ENCODE data around the gene SLC22A13.
"Not testable (repeated sequence)": the region's sequence is repeated elsewhere in the genome, so short reads cannot be mapped to it uniquely, and the experiment has no call there.

SLC22A13 gene

GRCh38 chr3:38242812-38243211 lies 22.8 kb upstream of the SLC22A13 start:
- not testable (repeated sequence) for H3K27me3 ChIP-seq (ENCODE audit: control insufficient read depth, insufficient read depth, low read length); H3K4me3 ChIP-seq (ENCODE audit: low read length); H3K36me3 ChIP-seq (ENCODE audit: control insufficient read depth, insufficient read depth, low read length); H3K9ac ChIP-seq (ENCODE audit: low read length); H3K4me1 ChIP-seq (ENCODE audit: control insufficient read depth, insufficient read depth, low read length); H3K9me3 ChIP-seq (ENCODE audit: control insufficient read depth, low read length)

- no peaks in the 10 kb centered on the region for H3K9me3 ChIP-seq (ENCODE audit: control insufficient read depth, low read length)
- H3K27me3 ChIP-seq (ENCODE audit: control insufficient read depth, insufficient read depth, low read length), result no peaks in the 10 kb centered on the region
- H3K36me3 ChIP-seq (ENCODE audit: control insufficient read depth, insufficient read depth, low read length), result no peaks in the 10 kb centered on the region
- H3K4me1 ChIP-seq (ENCODE audit: control insufficient read depth, insufficient read depth, low read length), result no peaks in the 10 kb centered on the region
- H3K9ac ChIP-seq (ENCODE audit: low read length), result no peak overlapping the region
- no peak overlapping the region for H3K4me3 ChIP-seq (ENCODE audit: low read length)
Measured at GRCh38 chr3:38245930-38246329, 19.7 kb upstream of the SLC22A13 start.

DNA sequence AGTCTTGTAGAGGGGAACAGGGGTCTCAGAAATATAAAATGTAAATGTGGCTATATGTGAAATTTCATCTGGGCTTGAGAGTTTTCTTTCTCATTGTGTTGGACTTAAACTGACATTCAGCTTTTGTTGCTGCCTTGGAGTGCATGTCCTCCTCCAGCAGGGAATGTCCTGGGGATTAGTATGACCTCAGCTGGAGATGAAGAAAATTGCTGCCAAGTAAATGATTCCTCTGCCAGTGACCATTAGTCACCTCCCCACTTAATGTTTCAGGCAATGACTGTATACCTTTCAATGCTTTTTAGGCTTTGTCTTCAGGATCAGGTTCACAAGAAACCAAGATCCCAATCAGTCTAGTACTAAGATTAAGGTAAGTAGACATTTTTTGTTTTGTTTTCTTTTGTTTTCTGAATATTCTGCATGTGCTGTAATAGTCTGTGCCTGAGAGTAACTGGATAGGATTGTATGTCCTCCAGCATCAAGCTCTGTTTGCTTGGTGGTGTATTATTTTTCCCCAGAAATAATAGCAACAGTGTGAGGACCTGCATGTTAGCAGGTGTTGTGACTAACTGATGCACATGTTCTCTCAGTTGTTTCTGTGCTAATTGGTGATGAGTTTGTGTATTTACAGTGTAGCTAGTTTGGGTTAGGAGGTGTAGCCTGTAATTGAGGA lies 18.1 kb upstream of the SLC22A13 start:
- H3K4me3 ChIP-seq (ENCODE audit: low read length), result no peak overlapping the region
- no peaks in the 10 kb centered on the region for H3K4me1 ChIP-seq (ENCODE audit: control insufficient read depth, insufficient read depth, low read length)
- H3K9ac ChIP-seq (ENCODE audit: low read length), result no peak overlapping the region
- H3K27me3 ChIP-seq (ENCODE audit: control insufficient read depth, insufficient read depth, low read length), result no peaks in the 10 kb centered on the region
- H3K9me3 ChIP-seq (ENCODE audit: control insufficient read depth, low read length), result no peaks in the 10 kb centered on the region
- H3K36me3 ChIP-seq (ENCODE audit: control insufficient read depth, insufficient read depth, low read length), result no peaks in the 10 kb centered on the region

DNA sequence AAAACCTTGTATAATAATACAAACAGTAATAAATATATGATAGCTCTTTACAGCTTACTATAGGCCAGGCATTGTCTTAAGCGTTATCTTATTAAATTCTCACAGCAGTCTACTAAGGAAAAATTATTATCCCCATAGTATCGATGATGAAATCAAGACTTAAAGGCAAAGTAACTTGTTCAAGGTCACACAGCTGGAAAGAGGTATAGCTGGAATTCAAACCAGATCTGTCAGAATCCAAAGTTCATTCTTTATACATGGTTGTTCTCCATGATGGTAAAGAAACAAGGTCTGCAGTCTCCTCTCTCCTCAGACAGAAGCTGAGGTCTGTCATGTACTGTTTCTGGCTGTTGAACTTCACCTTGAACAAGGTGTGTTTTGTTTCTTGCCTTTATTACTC lies 15.4 kb upstream of the SLC22A13 start:
- Histone ChIP-seq H3K9ac (ENCODE audit: low read length) (no peak overlapping the region), H3K27me3 (ENCODE audit: control insufficient read depth, insufficient read depth, low read length) (no peaks in the 10 kb centered on the region), H3K4me1 (ENCODE audit: control insufficient read depth, insufficient read depth, low read length) (no peaks in the 10 kb centered on the region), H3K9me3 (ENCODE audit: control insufficient read depth, low read length) (no peaks in the 10 kb centered on the region), H3K4me3 (ENCODE audit: low read length) (no peak overlapping the region), H3K36me3 (ENCODE audit: control insufficient read depth, insufficient read depth, low read length) (no peaks in the 10 kb centered on the region)

GRCh38 chr3:38251197-38251596 lies 14.4 kb upstream of the SLC22A13 start:
- H3K4me3 ChIP-seq (ENCODE audit: low read length), result no peak overlapping the region
- no peaks in the 10 kb centered on the region for H3K9me3 ChIP-seq (ENCODE audit: control insufficient read depth, low read length)
- H3K27me3 ChIP-seq (ENCODE audit: control insufficient read depth, insufficient read depth, low read length), result no peaks in the 10 kb centered on the region
- H3K4me1 ChIP-seq (ENCODE audit: control insufficient read depth, insufficient read depth, low read length), result no peaks in the 10 kb centered on the region
- H3K36me3 ChIP-seq (ENCODE audit: control insufficient read depth, insufficient read depth, low read length), result no peaks in the 10 kb centered on the region
- H3K9ac ChIP-seq (ENCODE audit: low read length), result no peak overlapping the region

DNA sequence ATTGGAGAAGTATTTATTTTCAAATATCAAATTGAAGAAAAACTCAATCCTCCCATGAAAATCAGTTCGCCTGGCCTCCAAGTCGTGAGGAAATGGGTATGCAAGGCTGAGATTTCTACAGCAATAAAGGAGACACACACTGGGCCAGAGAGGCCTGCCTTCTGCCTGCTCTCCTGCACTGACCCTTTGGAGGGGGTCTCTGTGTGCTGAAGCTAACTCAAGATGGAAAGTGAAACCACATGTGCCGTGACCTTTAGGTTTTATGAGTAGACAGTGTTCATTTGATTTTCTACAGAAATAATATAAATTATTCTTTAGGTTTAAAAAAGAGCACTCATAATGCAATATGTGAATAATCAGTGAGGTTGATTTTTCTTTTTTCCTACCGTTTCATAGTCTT lies 11.9 kb upstream of the SLC22A13 start:
- no peaks in the 10 kb centered on the region for H3K27me3 ChIP-seq (ENCODE audit: control insufficient read depth, insufficient read depth, low read length)
- peaks cover 5% of the 10 kb centered on the region for H3K4me1 ChIP-seq (ENCODE audit: control insufficient read depth, insufficient read depth, low read length)
- H3K4me3 ChIP-seq (ENCODE audit: low read length), result no peak overlapping the region
- no peak overlapping the region for H3K9ac ChIP-seq (ENCODE audit: low read length)
- H3K36me3 ChIP-seq (ENCODE audit: control insufficient read depth, insufficient read depth, low read length), result no peaks in the 10 kb centered on the region
- no peaks in the 10 kb centered on the region for H3K9me3 ChIP-seq (ENCODE audit: control insufficient read depth, low read length)

DNA sequence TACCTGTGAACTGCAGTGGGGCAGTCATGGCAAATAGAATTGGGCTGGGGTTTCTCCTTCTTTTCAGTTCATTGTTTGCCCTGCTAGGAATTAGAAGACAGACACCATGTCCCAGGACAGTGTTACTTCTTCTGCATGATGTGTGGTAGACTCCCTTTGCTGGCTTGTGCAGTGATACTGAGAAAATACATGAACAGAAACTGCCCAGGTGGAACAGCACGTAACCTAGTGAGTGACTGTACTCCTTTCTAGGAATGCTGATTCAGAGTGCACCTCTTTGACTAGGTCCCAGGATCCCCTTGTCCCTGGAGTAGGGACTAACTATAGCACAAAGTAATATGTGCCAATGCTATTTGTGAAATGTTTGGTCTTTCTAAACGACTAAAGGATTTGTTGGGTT lies 10.7 kb upstream of the SLC22A13 start:
- Histone ChIP-seq H3K36me3 (ENCODE audit: control insufficient read depth, insufficient read depth, low read length) (no peaks in the 10 kb centered on the region), H3K27me3 (ENCODE audit: control insufficient read depth, insufficient read depth, low read length) (no peaks in the 10 kb centered on the region), H3K4me1 (ENCODE audit: control insufficient read depth, insufficient read depth, low read length) (peaks cover 5% of the 10 kb centered on the region), H3K9ac (ENCODE audit: low read length) (no peak overlapping the region), H3K9me3 (ENCODE audit: control insufficient read depth, low read length) (no peaks in the 10 kb centered on the region), H3K4me3 (ENCODE audit: low read length) (no peak overlapping the region)

DNA sequence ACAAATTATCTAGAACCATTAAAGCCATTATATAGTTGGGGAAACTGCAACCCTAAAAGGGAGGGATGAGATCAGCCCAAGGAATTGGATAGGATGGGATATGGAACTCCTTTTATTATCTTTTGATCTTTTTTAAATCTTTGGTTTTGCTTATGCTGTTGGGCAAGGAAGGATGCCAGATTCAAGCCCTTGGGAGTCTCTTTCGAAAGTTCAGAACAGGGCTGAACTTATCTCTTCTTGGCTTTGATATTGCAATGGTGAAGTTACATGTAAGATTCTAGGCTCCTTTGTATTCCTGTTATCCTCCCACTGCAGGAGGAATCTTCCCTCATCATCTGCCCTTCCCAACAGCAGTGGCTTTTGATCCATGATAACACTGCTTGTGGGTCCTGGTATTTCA lies 10.0 kb upstream of the SLC22A13 start:
- no peaks in the 10 kb centered on the region for H3K36me3 ChIP-seq (ENCODE audit: control insufficient read depth, insufficient read depth, low read length)
- H3K9me3 ChIP-seq (ENCODE audit: control insufficient read depth, low read length), result no peaks in the 10 kb centered on the region
- peaks cover 5% of the 10 kb centered on the region for H3K4me1 ChIP-seq (ENCODE audit: control insufficient read depth, insufficient read depth, low read length)
- no peaks in the 10 kb centered on the region for H3K27me3 ChIP-seq (ENCODE audit: control insufficient read depth, insufficient read depth, low read length)
- H3K9ac ChIP-seq (ENCODE audit: low read length), result no peak overlapping the region
- no peak overlapping the region for H3K4me3 ChIP-seq (ENCODE audit: low read length)

DNA sequence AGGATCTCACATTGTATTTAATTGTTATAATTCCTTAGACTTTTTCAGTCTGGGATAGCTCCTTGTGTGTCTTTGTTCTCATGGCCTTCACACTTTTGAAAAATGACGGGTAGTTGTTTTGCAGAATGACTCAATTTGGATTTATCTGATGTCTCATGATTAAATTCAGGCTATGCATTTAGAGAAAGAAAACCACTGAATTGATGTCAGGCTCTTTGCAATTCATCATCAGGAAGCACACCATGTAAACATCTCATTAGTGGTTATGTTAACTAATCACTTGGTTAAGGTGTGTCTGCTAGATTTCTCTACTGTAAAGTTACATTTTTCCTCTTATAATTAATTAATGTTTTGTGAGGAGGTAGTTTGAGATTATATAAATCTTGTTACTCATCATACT lies 8.0 kb upstream of the SLC22A13 start:
- Histone ChIP-seq H3K9ac (ENCODE audit: low read length) (no peak overlapping the region), H3K9me3 (ENCODE audit: control insufficient read depth, low read length) (no peaks in the 10 kb centered on the region), H3K27me3 (ENCODE audit: control insufficient read depth, insufficient read depth, low read length) (no peaks in the 10 kb centered on the region), H3K36me3 (ENCODE audit: control insufficient read depth, insufficient read depth, low read length) (no peaks in the 10 kb centered on the region), H3K4me1 (ENCODE audit: control insufficient read depth, insufficient read depth, low read length) (peaks cover 5% of the 10 kb centered on the region), H3K4me3 (ENCODE audit: low read length) (no peak overlapping the region)

- no peak overlapping the region for H3K4me3 ChIP-seq (ENCODE audit: low read length)
- H3K36me3 ChIP-seq (ENCODE audit: control insufficient read depth, insufficient read depth, low read length), result no peaks in the 10 kb centered on the region
- no peaks in the 10 kb centered on the region for H3K27me3 ChIP-seq (ENCODE audit: control insufficient read depth, insufficient read depth, low read length)
- no peaks in the 10 kb centered on the region for H3K9me3 ChIP-seq (ENCODE audit: control insufficient read depth, low read length)
- H3K4me1 ChIP-seq (ENCODE audit: control insufficient read depth, insufficient read depth, low read length), result peaks cover 5% of the 10 kb centered on the region
- no peak overlapping the region for H3K9ac ChIP-seq (ENCODE audit: low read length)
Measured at GRCh38 chr3:38260474-38260873, 5.1 kb upstream of the SLC22A13 start.

DNA sequence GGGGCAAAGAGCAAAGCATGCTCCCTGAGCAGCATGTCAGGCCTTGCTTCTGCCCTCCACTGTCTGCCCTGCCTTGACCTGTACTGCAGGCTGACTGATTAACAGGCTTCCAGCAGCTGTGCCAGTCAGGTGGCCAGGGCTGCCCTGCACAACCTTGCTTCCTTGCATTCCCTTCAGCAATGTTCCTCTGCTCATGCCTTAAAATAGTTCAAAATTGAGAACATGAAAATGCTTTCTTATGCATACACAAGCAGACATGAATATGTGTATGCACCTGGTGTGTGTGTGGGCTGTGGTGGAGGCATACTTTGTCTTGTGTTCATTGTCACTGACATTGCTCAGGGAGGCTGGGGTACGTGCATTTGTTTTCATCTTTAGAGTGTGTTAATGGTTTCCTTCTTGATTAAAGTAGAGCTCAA lies 1.2 kb upstream of the SLC22A13 start:
- H3K9ac ChIP-seq (ENCODE audit: low read length), result no peak overlapping the region
- H3K4me1 ChIP-seq (ENCODE audit: control insufficient read depth, insufficient read depth, low read length), result no peaks in the 10 kb centered on the region
- no peaks in the 10 kb centered on the region for H3K36me3 ChIP-seq (ENCODE audit: control insufficient read depth, insufficient read depth, low read length)
- H3K4me3 ChIP-seq (ENCODE audit: low read length), result no peak overlapping the region
- no peaks in the 10 kb centered on the region for H3K27me3 ChIP-seq (ENCODE audit: control insufficient read depth, insufficient read depth, low read length)
- H3K9me3 ChIP-seq (ENCODE audit: control insufficient read depth, low read length), result no peaks in the 10 kb centered on the region

DNA sequence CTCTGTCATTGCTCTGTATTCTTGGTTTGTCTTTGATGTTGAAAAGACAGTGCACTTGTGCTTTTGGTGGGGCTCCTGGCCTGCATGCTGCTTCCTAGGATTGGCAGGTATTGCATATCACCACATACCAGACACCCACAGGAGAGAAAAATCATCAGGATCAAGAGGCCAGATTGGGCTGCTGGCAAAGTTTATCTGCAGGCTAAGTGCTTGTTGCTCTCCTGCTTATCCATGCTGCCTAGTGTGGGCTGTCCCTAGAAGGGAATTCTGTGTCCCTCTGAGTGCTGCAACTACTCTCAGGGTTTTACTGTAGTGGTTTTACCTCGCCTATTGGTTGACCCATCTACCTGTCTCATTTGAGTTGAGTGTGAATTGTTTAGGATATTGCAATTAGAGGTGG lies 833 bp upstream of the SLC22A13 start:
- Histone ChIP-seq H3K4me3 (ENCODE audit: low read length) (no peak overlapping the region), H3K36me3 (ENCODE audit: control insufficient read depth, insufficient read depth, low read length) (no peaks in the 10 kb centered on the region), H3K4me1 (ENCODE audit: control insufficient read depth, insufficient read depth, low read length) (no peaks in the 10 kb centered on the region), H3K9me3 (ENCODE audit: control insufficient read depth, low read length) (no peaks in the 10 kb centered on the region), H3K9ac (ENCODE audit: low read length) (no peak overlapping the region), H3K27me3 (ENCODE audit: control insufficient read depth, insufficient read depth, low read length) (no peaks in the 10 kb centered on the region)

- no peaks in the 10 kb centered on the region for H3K36me3 ChIP-seq (ENCODE audit: control insufficient read depth, insufficient read depth, low read length)
Measured at GRCh38 chr3:38266810-38267209, 1.2 kb downstream of the SLC22A13 start.

More at GRCh38 chr3:38266810-38267209, 1.2 kb downstream of the SLC22A13 start:
- Histone ChIP-seq H3K4me1 (ENCODE audit: control insufficient read depth, insufficient read depth, low read length) (no peaks in the 10 kb centered on the region), H3K4me3 (ENCODE audit: low read length) (no peak overlapping the region), H3K27me3 (ENCODE audit: control insufficient read depth, insufficient read depth, low read length) (no peaks in the 10 kb centered on the region), H3K9ac (ENCODE audit: low read length) (no peak overlapping the region), H3K9me3 (ENCODE audit: control insufficient read depth, low read length) (no peaks in the 10 kb centered on the region)
